Suprapubic skin (tissue), 3 donors: ENCODE measurements around the gene COL1A1.

Experiments used
- CTCF ChIP-seq, 2 donors: fragments of 200-600 bp in 1 of 2; fragments of 450-650 bp in 1 of 2; sonication (generic) in 1 of 2; IDR thresholded peaks; one replicate each; pipeline ENCODE4 v1.5.1; 2016 to 2019; ENCODE audit warnings: antibody characterized with exemption in 2 of 2, mild to moderate bottlenecking in 1 of 2, moderate library complexity in 1 of 2
- EP300 ChIP-seq: sonication (generic); formaldehyde crosslinking; IDR thresholded peaks from one replicate; pipeline ENCODE4 v1.6.1; 2017; ENCODE audit warnings: antibody characterized with exemption
- POLR2A ChIP-seq, 2 donors: fragments of 450-650 bp; IDR thresholded peaks; one replicate each; pipeline ENCODE4 v1.6.1; 2017; ENCODE audit warnings: antibody characterized with exemption in 2 of 2, mild to moderate bottlenecking in 2 of 2, moderate library complexity in 2 of 2

- TF ChIP-seq POLR2A (IDR thresholded peaks at IDR 0.05) (no peak), CTCF (IDR thresholded peaks at IDR 0.05) (no peak), EP300 (no peak)
These were observed 43.3 kb upstream of the COL1A1 start for GRCh38 chr17:50244771-50245170.
